Ascending aorta (tissue), 2 donors: ENCODE results near the gene FAM53A. TPM values are rescaled to one million over a fixed set of nuclear protein-coding genes. Genes with fewer than 3 reads are reported as not detected.

Source experiments
- DNase-seq, 2 donors: peaks; one replicate each; pipeline ENCODE4 v3.0.0-alpha.2; 2019; ENCODE audit warnings: low spot score in 2 of 2
- H3K27ac ChIP-seq, 2 donors: fragments of 200-600 bp; sonication (generic); one replicate each; pipeline ENCODE4 v1.5.1; 2016 to 2017; ENCODE audit warnings: mild to moderate bottlenecking in 1 of 2
- H3K27me3 ChIP-seq: fragments of 200-600 bp; sonication (generic); one replicate; pipeline ENCODE4 v1.5.1; 2017
- H3K36me3 ChIP-seq, 2 donors: fragments of 200-600 bp; sonication (generic); one replicate each; pipeline ENCODE4 v1.5.1; 2016
- H3K4me1 ChIP-seq, 2 donors: fragments of 200-600 bp; sonication (generic); one replicate each; pipeline ENCODE4 v1.5.1; 2016 to 2017; ENCODE audit warnings: mild to moderate bottlenecking in 1 of 2
- H3K4me3 ChIP-seq, 2 donors: fragments of 200-600 bp; sonication (generic); one replicate each; pipeline ENCODE4 v1.5.1; 2016 to 2017; ENCODE audit warnings: mild to moderate bottlenecking in 1 of 2
- H3K9me3 ChIP-seq, 2 donors: fragments of 200-600 bp; sonication (generic); one replicate each; pipeline ENCODE4 v1.5.1; 2016
- CTCF ChIP-seq, 3 experiments: fragments of 200-600 bp in 2 of 3; fragments of 450-650 bp in 1 of 3; sonication (generic) in 2 of 3; IDR thresholded peaks; one replicate each; pipeline ENCODE4 v1.5.1; 2016 to 2019; ENCODE audit warnings: antibody characterized with exemption in 3 of 3, mild to moderate bottlenecking in 1 of 3, moderate library complexity in 1 of 3
- intact Hi-C: fragments of 100-400 bp; cut with DNase I; formaldehyde crosslinking; loops from one replicate; pipeline ENCODE4 v1.15.1; 2023
- total RNA-seq: library from RNA; depleted of rRNA; stranded (reverse); fragments of >200 nt; gene quantifications from one replicate; pipeline ENCODE4 v1.1.0, GENCODE V29; 2016

Gene FAM53A
- total RNA-seq, 1 donor from 2014 or later = not detected

- no peak overlapping the region for H3K27ac ChIP-seq
- H3K4me1 ChIP-seq = no peaks in the 10 kb centered on the region
- H3K36me3 ChIP-seq = no peaks in the 10 kb centered on the region
- DNase-seq = no peak
- intact Hi-C loops = no loop called here
- no peak for TF ChIP-seq CTCF (IDR thresholded peaks at IDR 0.05)
- no peak overlapping the region for H3K4me3 ChIP-seq
- no peaks in the 10 kb centered on the region for H3K9me3 ChIP-seq
- H3K27me3 ChIP-seq = no peaks in the 10 kb centered on the region
These were observed 60.1 kb downstream of the FAM53A start for GRCh38 chr4:1623821-1624518.

GRCh38 chr4:1623400-1623799 lies 60.7 kb downstream of the FAM53A start:
- no peaks in the 10 kb centered on the region for H3K27me3 ChIP-seq

GRCh38 chr4:1622956-1623355 lies 61.2 kb downstream of the FAM53A start:
- DNase-seq = no peak
- H3K4me1 ChIP-seq = no peaks in the 10 kb centered on the region
- H3K9me3 ChIP-seq = peaks cover 0 to 1% of the 10 kb centered on the region in 2 donors
- H3K36me3 ChIP-seq = no peaks in the 10 kb centered on the region
- TF ChIP-seq CTCF (IDR thresholded peaks at IDR 0.05) = no peak
- H3K27me3 ChIP-seq = no peaks in the 10 kb centered on the region
- intact Hi-C loops = no loop called here
- no peak overlapping the region for H3K4me3 ChIP-seq
- H3K27ac ChIP-seq = no peak overlapping the region

More at GRCh38 chr4:1623400-1623799, 60.7 kb downstream of the FAM53A start:
- Histone ChIP-seq H3K4me3 (no peak overlapping the region), H3K36me3 (no peaks in the 10 kb centered on the region), H3K27ac (no peak overlapping the region), H3K4me1 (no peaks in the 10 kb centered on the region), H3K9me3 (no peaks in the 10 kb centered on the region)
- intact Hi-C loops = no loop called here
- TF ChIP-seq CTCF (IDR thresholded peaks at IDR 0.05) = no peak
- no peak for DNase-seq

- H3K4me1 ChIP-seq = no peaks in the 10 kb centered on the region
- intact Hi-C loops = no loop called here
- H3K27me3 ChIP-seq = no peaks in the 10 kb centered on the region
- no peaks in the 10 kb centered on the region for H3K36me3 ChIP-seq
- TF ChIP-seq CTCF (IDR thresholded peaks at IDR 0.05) = no peak
- no peak overlapping the region for H3K4me3 ChIP-seq
- DNase-seq = no peak
- H3K9me3 ChIP-seq = peaks cover 0 to 4% of the 10 kb centered on the region in 2 donors
- H3K27ac ChIP-seq = no peak overlapping the region
These were observed 61.9 kb downstream of the FAM53A start for GRCh38 chr4:1622238-1622637.

GRCh38 chr4:1621526-1621925 lies 62.6 kb downstream of the FAM53A start:
- intact Hi-C loops = no loop called here
- TF ChIP-seq CTCF (IDR thresholded peaks at IDR 0.05) = no peak
- Histone ChIP-seq H3K9me3 (peaks cover 0 to 4% of the 10 kb centered on the region in 2 donors), H3K27me3 (no peaks in the 10 kb centered on the region), H3K4me1 (no peaks in the 10 kb centered on the region), H3K27ac (no peak overlapping the region), H3K36me3 (no peaks in the 10 kb centered on the region), H3K4me3 (no peak overlapping the region)
- no peak for DNase-seq
